ENCODE data around the gene SDK1. TPM values are rescaled to one million over a fixed set of nuclear protein-coding genes. Genes with fewer than 3 reads are reported as not detected.
"Not testable (repeated sequence)": the region's sequence is repeated elsewhere in the genome, so short reads cannot be mapped to it uniquely, and the experiment has no call there.

Gene SDK1
- total RNA-seq, 1 experiment from 2014 or later: 7.1 TPM

- H3K36me3 ChIP-seq (ENCODE audit: control insufficient read depth, insufficient read depth, low read length): no peaks in the 10 kb centered on the region
- no peaks in the 10 kb centered on the region for H3K9me3 Mint-ChIP-seq (ENCODE audit: unreplicated experiment)
- ChIA-PET CTCF (no interaction called here), POLR2A (no interaction called here)
- no peak for DNase-seq
- H3K27me3 ChIP-seq (replicated peaks; ENCODE audit: control insufficient read depth, insufficient read depth, low read length): no peaks in the 10 kb centered on the region
- BruUV-seq (replicated peaks): no TSS peak
- H3K27ac Mint-ChIP-seq (ENCODE audit: unreplicated experiment): no peak overlapping the region
- H3K9me3 ChIP-seq: no peaks in the 10 kb centered on the region
- H3K27me3 Mint-ChIP-seq (ENCODE audit: insufficient read depth, unreplicated experiment): no peaks in the 10 kb centered on the region
- no peaks in the 10 kb centered on the region for H3K4me1 ChIP-seq
- intact Hi-C loops (cut with micrococcal nuclease; ENCODE audit: unreplicated experiment): no loop called here
- H3K4me3 ChIP-seq (ENCODE audit: low read depth, low read length): no peak overlapping the region
- no peak for TF ChIP-seq CTCF (IDR thresholded peaks at IDR 0.05; ENCODE audit: insufficient read depth in 1 of 2, low read depth in 1 of 2, low read length in 1 of 2, severe bottlenecking in 1 of 2, unreplicated experiment in 1 of 2)
- no peak overlapping the region for H3K4me3 Mint-ChIP-seq (ENCODE audit: unreplicated experiment)
- H3K36me3 Mint-ChIP-seq (ENCODE audit: insufficient read depth, unreplicated experiment): peaks cover 4% of the 10 kb centered on the region
- H3K4me1 Mint-ChIP-seq (ENCODE audit: low read depth, unreplicated experiment): no peaks in the 10 kb centered on the region
Measured at GRCh38 chr7:4214291-4215155, 913.5 kb downstream of the SDK1 start.

- BruUV-seq (replicated peaks): no TSS peak
- no peak for TF ChIP-seq CTCF (IDR thresholded peaks at IDR 0.05; ENCODE audit: insufficient read depth in 1 of 2, low read depth in 1 of 2, low read length in 1 of 2, severe bottlenecking in 1 of 2, unreplicated experiment in 1 of 2)
- Mint-ChIP-seq H3K27ac (ENCODE audit: unreplicated experiment) (no peak overlapping the region), H3K4me1 (ENCODE audit: low read depth, unreplicated experiment) (no peaks in the 10 kb centered on the region), H3K36me3 (ENCODE audit: insufficient read depth, unreplicated experiment) (no peaks in the 10 kb centered on the region), H3K4me3 (ENCODE audit: unreplicated experiment) (no peak overlapping the region), H3K9me3 (ENCODE audit: unreplicated experiment) (no peaks in the 10 kb centered on the region), H3K27me3 (ENCODE audit: insufficient read depth, unreplicated experiment) (no peaks in the 10 kb centered on the region)
- intact Hi-C loops (cut with micrococcal nuclease; ENCODE audit: unreplicated experiment): no loop called here
- ChIA-PET POLR2A (no interaction called here), CTCF (no interaction called here)
- no peaks in the 10 kb centered on the region for H3K9me3 ChIP-seq
- no peak for DNase-seq
- H3K36me3 ChIP-seq (ENCODE audit: control insufficient read depth, insufficient read depth, low read length): no peaks in the 10 kb centered on the region
- H3K4me1 ChIP-seq: no peaks in the 10 kb centered on the region
- H3K27me3 ChIP-seq (replicated peaks; ENCODE audit: control insufficient read depth, insufficient read depth, low read length): no peaks in the 10 kb centered on the region
- no peak overlapping the region for H3K4me3 ChIP-seq (ENCODE audit: low read depth, low read length)
Measured at GRCh38 chr7:4215176-4215720, 914.2 kb downstream of the SDK1 start.

GRCh38 chr7:4216016-4216415 is 915.0 kb downstream of the SDK1 start:
- Mint-ChIP-seq H3K27me3 (ENCODE audit: insufficient read depth, unreplicated experiment) (no peaks in the 10 kb centered on the region), H3K4me1 (ENCODE audit: low read depth, unreplicated experiment) (no peaks in the 10 kb centered on the region), H3K27ac (ENCODE audit: unreplicated experiment) (no peak overlapping the region), H3K4me3 (ENCODE audit: unreplicated experiment) (no peak overlapping the region), H3K9me3 (ENCODE audit: unreplicated experiment) (no peaks in the 10 kb centered on the region), H3K36me3 (ENCODE audit: insufficient read depth, unreplicated experiment) (no peaks in the 10 kb centered on the region)
- CTCF ChIA-PET: no interaction called here
- intact Hi-C loops (cut with micrococcal nuclease; ENCODE audit: unreplicated experiment): no loop called here
- no TSS peak for BruUV-seq (replicated peaks)
- no peak for TF ChIP-seq CTCF (IDR thresholded peaks at IDR 0.05; ENCODE audit: insufficient read depth in 1 of 2, low read depth in 1 of 2, low read length in 1 of 2, severe bottlenecking in 1 of 2, unreplicated experiment in 1 of 2)
- H3K9me3 ChIP-seq: no peaks in the 10 kb centered on the region
- H3K27me3 ChIP-seq (replicated peaks; ENCODE audit: control insufficient read depth, insufficient read depth, low read length): no peaks in the 10 kb centered on the region
- DNase-seq: no peak
- POLR2A ChIA-PET: no interaction called here
- no peak overlapping the region for H3K4me3 ChIP-seq (ENCODE audit: low read depth, low read length)
- H3K4me1 ChIP-seq: no peaks in the 10 kb centered on the region
- no peaks in the 10 kb centered on the region for H3K36me3 ChIP-seq (ENCODE audit: control insufficient read depth, insufficient read depth, low read length)

GRCh38 chr7:4217126-4217660 is 916.1 kb downstream of the SDK1 start:
- H3K27me3 Mint-ChIP-seq (ENCODE audit: insufficient read depth, unreplicated experiment); H3K4me1 Mint-ChIP-seq (ENCODE audit: low read depth, unreplicated experiment); H3K27ac Mint-ChIP-seq (ENCODE audit: unreplicated experiment); POLR2A ChIA-PET; H3K9me3 Mint-ChIP-seq (ENCODE audit: unreplicated experiment); H3K4me3 Mint-ChIP-seq (ENCODE audit: unreplicated experiment); DNase-seq; H3K27me3 ChIP-seq (replicated peaks; ENCODE audit: control insufficient read depth, insufficient read depth, low read length); intact Hi-C loops (cut with micrococcal nuclease; ENCODE audit: unreplicated experiment); BruUV-seq (replicated peaks); H3K9me3 ChIP-seq; H3K36me3 ChIP-seq (ENCODE audit: control insufficient read depth, insufficient read depth, low read length); H3K36me3 Mint-ChIP-seq (ENCODE audit: insufficient read depth, unreplicated experiment); H3K4me3 ChIP-seq (ENCODE audit: low read depth, low read length); H3K4me1 ChIP-seq; CTCF ChIA-PET: not testable (repeated sequence)

Measured in Caco-2 (cell line).